ENCODE data around the gene METTL2A.
"Not testable (repeated sequence)": the region's sequence is repeated elsewhere in the genome, so short reads cannot be mapped to it uniquely, and the experiment has no call there.

METTL2A gene

GRCh38 chr17:62423647-62424461 lies at the start of gene METTL2A:
Gene METTL2A (plus strand): TSS chr17:62423897. CDS start chr17:62423903, 6 bp downstream.
- peak; percentile 72 to 85 for DNase-seq (ENCODE audit: low read depth in 2 of 2)

- no peak for DNase-seq (ENCODE audit: low read depth in 2 of 2)
Measured at GRCh38 chr17:62380253-62380652, 43.4 kb upstream of the METTL2A start, which contains the start of gene EFCAB3. Gene EFCAB3 (plus strand): TSS chr17:62380553. CDS start chr17:62382980, 2,427 bp downstream.

- DNase-seq (ENCODE audit: low read depth in 2 of 2): no peak
Measured at GRCh38 chr17:62381561-62381960, 42.1 kb upstream of the METTL2A start.

DNA sequence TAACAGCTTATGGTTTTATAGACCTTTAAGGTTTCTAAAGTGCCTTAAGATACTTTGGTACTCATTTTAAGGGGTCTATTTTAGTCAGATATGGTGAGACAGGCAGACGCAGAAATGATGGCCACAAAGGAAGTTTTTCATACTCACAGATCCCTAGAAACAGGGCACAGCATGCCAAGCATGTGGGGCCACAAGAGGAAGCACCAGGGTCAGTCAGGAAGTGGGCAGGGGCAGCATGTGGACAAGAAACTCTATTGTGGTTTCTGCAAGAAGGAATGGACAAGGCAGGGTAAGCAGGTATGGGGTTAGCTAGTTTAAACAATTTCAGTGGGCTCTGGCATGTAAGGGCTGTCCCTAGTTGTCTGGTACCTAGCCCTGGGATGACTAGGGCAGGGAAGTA lies 34.8 kb upstream of the METTL2A start:
- no peak for DNase-seq (ENCODE audit: low read depth in 2 of 2)

DNA sequence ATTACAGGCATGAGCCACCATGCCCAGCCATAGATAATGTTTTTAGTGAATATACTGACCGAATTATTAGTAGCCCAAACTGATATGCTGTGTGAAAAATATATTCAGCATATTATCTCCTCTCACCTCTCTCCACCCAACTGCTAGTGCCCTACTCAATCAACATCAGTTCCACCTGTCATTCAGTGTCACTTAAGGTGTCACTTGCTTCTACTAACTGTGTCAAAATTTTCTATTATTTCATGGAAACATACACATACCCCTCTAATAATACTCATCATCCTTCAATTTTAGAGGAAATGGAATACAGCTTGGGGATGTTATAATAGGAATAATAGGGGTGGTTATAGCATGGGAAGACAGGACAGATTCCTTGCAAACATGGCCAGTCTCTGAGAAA lies 30.8 kb upstream of the METTL2A start:
- DNase-seq (ENCODE audit: low read depth in 2 of 2): no peak

DNA sequence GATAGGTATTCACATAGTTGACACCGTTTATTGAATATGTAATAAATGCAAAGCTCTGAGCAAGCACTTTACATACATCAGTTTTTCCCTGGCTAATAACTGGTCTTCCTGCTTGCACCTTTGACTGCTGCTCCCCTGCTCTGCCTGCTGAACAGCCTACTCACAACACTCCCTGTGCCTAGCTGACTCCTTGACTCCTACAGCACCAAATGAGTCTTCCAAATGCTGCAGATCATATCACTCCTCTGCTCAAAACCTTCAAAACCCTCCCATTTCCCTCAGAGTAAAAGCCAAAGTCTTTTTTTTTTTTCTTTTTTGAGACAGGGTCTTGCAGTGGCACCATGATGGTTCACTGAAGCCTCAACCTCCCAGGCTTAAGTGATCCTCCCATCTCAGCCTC lies 24.8 kb upstream of the METTL2A start:
- DNase-seq (ENCODE audit: low read depth in 2 of 2): no peak

- no peak for DNase-seq (ENCODE audit: low read depth in 2 of 2)
Measured at GRCh38 chr17:62405451-62405850, 18.2 kb upstream of the METTL2A start.

DNA sequence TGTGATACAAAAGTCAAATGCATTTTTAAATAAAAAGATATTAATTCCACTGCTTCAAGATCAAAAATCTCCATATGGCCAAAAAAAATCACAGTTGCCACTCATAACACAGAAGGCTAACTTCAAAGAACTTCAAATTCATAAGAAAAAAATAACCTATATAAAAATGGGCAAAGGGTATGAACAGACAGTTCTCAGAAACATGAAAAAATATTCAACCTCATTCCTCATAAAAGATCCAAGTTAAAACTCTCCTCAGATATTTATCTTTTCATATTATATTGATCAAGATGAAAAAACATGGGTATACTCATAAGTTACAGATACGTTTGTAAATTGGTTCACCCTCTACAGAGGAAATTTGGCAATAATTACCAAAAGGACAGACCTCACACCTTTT lies 10.6 kb upstream of the METTL2A start:
- DNase-seq (ENCODE audit: low read depth in 2 of 2): not testable (repeated sequence)

DNA sequence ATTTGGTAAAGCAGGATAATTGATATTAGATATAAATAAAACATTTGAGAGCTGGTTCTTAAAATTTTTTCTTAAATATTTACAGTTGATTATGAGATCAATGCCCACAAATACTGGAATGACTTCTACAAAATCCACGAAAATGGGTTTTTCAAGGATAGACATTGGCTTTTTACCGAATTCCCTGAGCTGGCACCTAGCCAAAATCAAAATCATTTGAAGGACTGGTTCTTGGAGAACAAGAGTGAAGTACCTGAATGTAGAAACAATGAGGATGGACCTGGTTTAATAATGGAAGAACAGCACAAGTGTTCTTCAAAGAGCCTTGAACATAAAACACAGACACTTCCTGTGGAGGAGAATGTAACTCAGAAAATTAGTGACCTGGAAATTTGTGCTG lies 2.5 kb downstream of the METTL2A start:
- DNase-seq (ENCODE audit: low read depth in 2 of 2): not testable (repeated sequence)

GRCh38 chr17:62435251-62435650 lies 11.6 kb downstream of the METTL2A start:
- not testable (repeated sequence) for DNase-seq (ENCODE audit: low read depth in 2 of 2)

- not testable (repeated sequence) for DNase-seq (ENCODE audit: low read depth in 2 of 2)
Measured at GRCh38 chr17:62441181-62441580, 17.5 kb downstream of the METTL2A start.

DNA sequence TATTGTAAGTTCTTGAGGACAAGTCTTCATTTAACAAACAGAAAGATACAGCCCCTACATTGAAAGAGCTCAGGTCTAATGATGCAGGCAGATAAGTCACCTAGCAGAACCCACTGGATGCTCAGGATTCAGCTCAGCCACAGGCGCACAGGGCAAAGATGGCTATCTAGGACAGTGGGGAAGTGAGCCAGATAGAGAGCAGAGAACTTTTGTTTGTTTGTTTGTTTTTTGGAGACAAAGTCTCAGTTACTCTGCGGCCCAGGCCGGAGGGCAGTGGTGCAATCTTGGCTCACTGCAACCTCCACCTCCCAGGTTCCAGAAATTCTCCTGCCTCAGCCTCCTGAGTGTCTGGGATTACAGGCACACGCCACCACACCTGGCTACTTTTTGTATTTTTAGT lies 20.4 kb downstream of the METTL2A start:
- DNase-seq (ENCODE audit: low read depth in 2 of 2): no peak

GRCh38 chr17:62445791-62446190 lies 22.1 kb downstream of the METTL2A start:
- DNase-seq (ENCODE audit: low read depth in 2 of 2): not testable (repeated sequence)

DNA sequence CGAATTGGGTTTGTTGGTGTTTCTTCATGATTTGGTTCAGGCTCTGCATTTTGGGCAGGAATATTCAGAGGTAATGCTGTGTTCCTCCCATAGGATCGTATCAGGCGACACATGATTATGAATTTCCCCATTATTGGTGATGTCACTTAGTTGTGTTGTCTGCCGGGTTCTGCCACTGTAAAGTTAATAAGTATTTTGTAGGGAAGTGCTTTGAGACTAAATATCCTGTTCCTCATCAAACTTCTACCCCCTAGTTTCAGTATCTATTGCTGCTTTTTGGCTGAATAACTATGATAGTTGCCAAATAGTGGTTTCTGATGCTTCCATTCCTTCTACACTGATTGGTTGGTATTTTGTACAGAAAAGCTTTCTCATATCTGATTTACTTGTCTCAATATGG lies 28.5 kb downstream of the METTL2A start:
- not testable (repeated sequence) for DNase-seq (ENCODE audit: low read depth in 2 of 2)

- DNase-seq (ENCODE audit: low read depth in 2 of 2): not testable (repeated sequence)
Measured at GRCh38 chr17:62453041-62453440, 29.3 kb downstream of the METTL2A start.

DNA sequence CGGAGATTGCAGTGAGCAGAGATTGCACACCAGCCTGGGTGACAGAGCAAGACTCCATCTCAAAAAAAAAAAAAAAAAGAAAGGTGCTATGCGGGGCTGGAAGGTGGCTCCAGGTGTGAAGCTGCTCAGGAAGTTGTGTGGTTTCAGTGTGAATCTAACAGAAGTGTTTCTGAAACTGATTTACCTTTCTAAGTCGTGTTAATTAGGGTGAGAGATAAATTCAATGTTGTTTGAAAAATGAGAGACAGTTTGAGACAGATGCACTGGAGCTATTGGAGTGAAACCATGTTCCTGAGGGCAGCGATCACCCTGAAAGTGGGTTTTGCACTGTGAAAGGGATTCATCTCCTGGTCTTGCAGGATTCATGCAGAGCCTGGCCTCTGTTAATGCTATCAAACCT lies 30.0 kb downstream of the METTL2A start:
- DNase-seq (ENCODE audit: low read depth in 2 of 2): not testable (repeated sequence)

GRCh38 chr17:62454111-62454510 lies 30.4 kb downstream of the METTL2A start:
- DNase-seq (ENCODE audit: low read depth in 2 of 2): not testable (repeated sequence)

DNA sequence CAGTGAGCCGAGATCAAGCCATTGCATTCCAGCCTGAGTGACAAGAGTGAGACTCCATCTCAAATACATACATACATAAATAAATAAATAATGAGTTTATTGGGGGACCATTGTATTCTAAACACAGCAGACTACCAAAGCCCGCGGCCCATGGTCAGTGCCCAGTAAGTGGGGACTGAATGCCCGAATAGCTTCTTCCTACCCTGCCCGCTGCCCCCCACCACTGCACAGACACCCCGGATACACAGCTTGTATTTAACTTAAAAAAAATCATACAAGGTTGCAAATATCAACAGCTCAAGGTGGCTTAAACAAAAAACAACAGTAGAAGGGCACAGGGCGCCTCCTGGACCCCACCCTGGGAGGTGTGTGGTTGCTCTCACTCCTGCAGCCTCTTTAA lies 32.3 kb downstream of the METTL2A start:
- DNase-seq (ENCODE audit: low read depth in 2 of 2): no peak

GRCh38 chr17:62458483-62458882 lies 34.8 kb downstream of the METTL2A start:
- DNase-seq (ENCODE audit: low read depth in 2 of 2): not testable (repeated sequence)

- DNase-seq (ENCODE audit: low read depth in 2 of 2): not testable (repeated sequence)
Measured at GRCh38 chr17:62464422-62464821, 40.7 kb downstream of the METTL2A start.

GRCh38 chr17:62465271-62465670 lies 41.6 kb downstream of the METTL2A start:
- DNase-seq (ENCODE audit: low read depth in 2 of 2): not testable (repeated sequence)

DNA sequence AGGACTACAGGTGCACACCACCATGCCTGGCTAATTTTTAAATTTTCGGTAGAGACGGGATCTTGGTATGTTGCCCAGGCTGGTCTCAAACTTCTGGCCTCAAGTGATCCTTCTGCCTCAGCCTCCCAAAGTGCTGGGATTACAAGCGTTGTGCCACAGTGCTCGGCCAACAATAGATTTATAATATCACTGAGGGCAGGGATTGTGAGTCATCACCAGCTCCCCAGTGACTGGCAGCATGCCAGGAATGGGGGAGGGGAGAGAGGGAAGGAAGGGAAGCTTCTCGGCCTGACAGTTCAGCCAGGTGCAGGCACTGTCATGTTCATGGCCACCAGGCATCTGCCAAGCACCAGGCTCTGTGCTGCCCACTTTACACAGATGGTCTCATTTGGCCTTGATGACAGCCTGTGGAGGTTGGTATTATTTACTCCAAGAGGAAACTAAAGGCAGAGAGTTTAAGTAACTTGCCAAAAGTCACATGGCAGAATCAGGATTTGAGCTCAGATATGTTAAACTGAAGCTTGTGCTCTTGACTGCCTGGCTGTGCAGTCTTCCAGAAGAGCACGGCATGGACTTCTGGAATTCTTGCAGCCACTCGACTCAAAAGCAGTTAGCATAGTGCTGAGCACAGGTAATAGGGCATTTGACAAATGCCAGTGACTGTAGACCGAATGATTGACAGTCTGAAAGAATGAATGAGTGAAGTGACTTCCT lies 47.1 kb downstream of the METTL2A start:
- peak; percentile 20 to 27 for DNase-seq (ENCODE audit: low read depth in 2 of 2)

DNA sequence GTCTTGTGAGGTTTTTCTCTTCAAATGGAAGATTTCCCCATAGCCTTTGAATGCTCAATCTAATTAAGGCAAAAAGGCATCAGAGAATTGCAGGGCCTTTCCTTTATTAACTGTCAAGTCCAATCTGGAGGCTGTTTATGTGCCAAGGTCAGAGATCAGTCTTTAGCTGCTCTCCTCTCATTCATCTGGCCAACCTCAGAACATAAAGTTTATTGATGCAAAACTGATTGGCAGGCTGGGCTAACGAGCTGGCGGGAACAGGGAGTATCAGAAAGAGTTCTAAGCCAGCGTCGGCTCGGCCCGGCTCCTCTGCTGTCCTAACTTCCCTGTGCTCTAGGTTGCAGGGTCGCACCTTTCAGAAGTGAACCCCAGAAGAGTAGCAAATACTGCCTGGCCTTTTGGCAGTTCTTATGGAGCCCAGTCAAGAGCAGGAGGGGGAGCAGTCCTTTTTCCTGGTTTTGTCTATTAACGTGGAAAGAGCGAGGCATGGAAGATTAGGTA lies 47.7 kb downstream of the METTL2A start:
- DNase-seq (ENCODE audit: low read depth in 2 of 2): not testable (repeated sequence)
